HG02884 (cell line): ENCODE data around the gene CENPA.
"Not testable (repeated sequence)": the region's sequence is repeated elsewhere in the genome, so short reads cannot be mapped to it uniquely, and the experiment has no call there.

ENCODE experiments used
- ATAC-seq: cut with Tn5 transposase; IDR thresholded peaks from one replicate; pipeline ENCODE4 v1.9.1; 2021; ENCODE audit warnings: mild to moderate bottlenecking, moderate library complexity; ENCODE audit not compliant: unreplicated experiment

The CENPA gene

GRCh38 chr2:26759845-26760244 is 26.0 kb upstream of the CENPA start:
- no peak for ATAC-seq

GRCh38 chr2:26760991-26761390 is 24.9 kb upstream of the CENPA start:
- ATAC-seq, result not testable (repeated sequence)

GRCh38 chr2:26763019-26763418 is 22.8 kb upstream of the CENPA start:
- ATAC-seq, result no peak

GRCh38 chr2:26764078-26764887 is 21.6 kb upstream of the CENPA start, which contains the start of gene SLC35F6:
Gene SLC35F6 (plus strand): TSS chr2:26764284. CDS start chr2:26764350, 66 bp downstream.
- peak; percentile 76 for ATAC-seq

GRCh38 chr2:26764906-26765305 is 20.9 kb upstream of the CENPA start:
- ATAC-seq, result no peak

GRCh38 chr2:26765475-26766200 is 20.2 kb upstream of the CENPA start:
- ATAC-seq, result no peak

- no peak for ATAC-seq
Measured at GRCh38 chr2:26767129-26767528, 18.7 kb upstream of the CENPA start.

- ATAC-seq, result no peak
Measured at GRCh38 chr2:26767894-26768487, 17.9 kb upstream of the CENPA start.

- no peak for ATAC-seq
Measured at GRCh38 chr2:26768759-26769088, 17.1 kb upstream of the CENPA start.

- ATAC-seq, result no peak
Measured at GRCh38 chr2:26769089-26769761, 16.6 kb upstream of the CENPA start.

GRCh38 chr2:26770986-26771586 is 14.8 kb upstream of the CENPA start:
- ATAC-seq, result no peak

- ATAC-seq, result no peak
Measured at GRCh38 chr2:26772064-26773001, 13.5 kb upstream of the CENPA start.

- ATAC-seq, result no peak
Measured at GRCh38 chr2:26776195-26776800, 9.6 kb upstream of the CENPA start.

GRCh38 chr2:26778098-26778497 is 7.8 kb upstream of the CENPA start:
- no peak for ATAC-seq

- ATAC-seq, result no peak
Measured at GRCh38 chr2:26778507-26778906, 7.3 kb upstream of the CENPA start.

GRCh38 chr2:26780203-26780760 is 5.6 kb upstream of the CENPA start:
- ATAC-seq, result no peak

GRCh38 chr2:26782876-26783704 is 2.8 kb upstream of the CENPA start:
- ATAC-seq, result no peak

- ATAC-seq, result no peak
Measured at GRCh38 chr2:26784570-26785234, 1.2 kb upstream of the CENPA start.
